ENCODE measurements around the gene LRRC27.

GRCh38 chr10:132328738-132329137, 3.3 kb upstream of the LRRC27 start:
- TF ChIP-seq CTCF (IDR thresholded peaks at IDR 0.05 in 8 of 11, conservative IDR thresholded peaks at IDR 0.05 in 3 of 11) = no peak
- no peak for TF ChIP-seq POLR2A (IDR thresholded peaks at IDR 0.05)

Data from spleen (tissue), 7 donors.